ENCODE measurements around the gene BAZ1B.

BAZ1B gene

DNA sequence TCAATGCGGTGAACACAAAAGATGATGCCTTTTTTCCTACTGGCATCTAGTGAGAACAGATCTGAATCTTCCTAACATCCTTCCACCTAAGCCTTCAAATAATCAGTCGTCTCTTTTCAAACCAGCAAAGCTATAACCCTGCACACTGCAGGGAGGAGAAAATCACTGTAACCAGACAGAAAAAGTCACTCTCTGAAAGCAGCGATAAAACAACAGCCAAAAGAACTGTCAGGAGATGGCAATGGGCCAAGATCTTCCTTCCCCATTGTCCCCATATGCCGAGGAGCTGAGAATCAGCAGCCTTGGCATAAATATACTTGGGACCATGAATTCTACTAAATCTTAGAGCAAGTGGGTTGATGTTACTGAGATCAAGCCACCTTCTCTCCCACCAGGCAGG, 75.4 kb downstream of the BAZ1B start:
- H3K79me2 ChIP-seq (ENCODE audit: insufficient read depth, low read length), result no peaks in the 10 kb centered on the region
- H3K9ac ChIP-seq (ENCODE audit: low read length), result no peak overlapping the region
- H4K20me1 ChIP-seq (ENCODE audit: insufficient read depth, low read length), result no peaks in the 10 kb centered on the region

DNA sequence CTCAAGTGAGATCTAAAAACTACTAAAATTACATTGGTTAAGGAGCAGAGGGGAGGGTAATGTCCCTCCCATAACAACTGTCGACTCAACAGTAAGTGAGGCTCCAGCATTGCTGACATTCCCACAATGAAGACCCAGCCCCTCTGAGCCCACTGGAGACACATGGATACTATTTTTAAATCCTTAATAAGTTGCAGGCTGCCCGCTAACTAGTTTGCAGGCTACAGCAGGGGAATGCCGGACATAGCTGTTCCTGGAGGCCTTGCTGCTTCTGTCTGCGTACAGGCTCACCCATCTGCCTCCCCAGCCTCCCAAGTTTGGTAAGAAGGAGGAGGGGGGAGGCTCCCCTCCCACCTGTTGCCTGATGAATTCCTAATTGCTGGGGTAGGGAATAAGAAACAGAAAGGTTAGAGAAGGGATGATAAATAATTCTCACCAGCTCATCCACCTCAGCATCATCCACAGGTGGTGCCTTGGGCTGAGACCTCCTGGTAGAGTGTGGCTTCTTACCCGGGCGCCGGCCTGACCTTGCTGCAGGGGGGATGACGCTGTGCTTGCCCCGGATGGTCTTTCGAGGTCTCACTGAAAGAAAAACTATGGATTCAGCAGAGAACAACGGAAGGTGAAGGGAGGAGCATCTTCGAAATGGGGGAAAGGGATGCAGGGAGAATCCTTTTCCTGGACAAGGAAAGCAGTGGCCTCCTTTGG, 78.4 kb downstream of the BAZ1B start:
- Histone ChIP-seq H3K36me3 (ENCODE audit: insufficient read depth, low read length) (peaks cover 99% of the 10 kb centered on the region), H3K9me3 (ENCODE audit: low read length) (no peaks in the 10 kb centered on the region), H3K9ac (ENCODE audit: low read length) (no peak overlapping the region), H3K27me3 (ENCODE audit: insufficient read depth, low read length) (no peaks in the 10 kb centered on the region), H3F3A (ENCODE audit: insufficient read depth, low read length) (no peaks in the 10 kb centered on the region), H3K27ac (ENCODE audit: low read depth, low read length, poor library complexity, severe bottlenecking) (no peak overlapping the region), H2AFZ (ENCODE audit: low read length) (no peak overlapping the region), H4K20me1 (ENCODE audit: insufficient read depth, low read length) (no peaks in the 10 kb centered on the region), H3K9me2 (ENCODE audit: low read depth, low read length) (no peaks in the 10 kb centered on the region), H3K4me3 (ENCODE audit: low read depth, low read length, poor library complexity, severe bottlenecking) (no peak overlapping the region), H3K4me1 (ENCODE audit: insufficient read depth, low read length, severe bottlenecking) (no peaks in the 10 kb centered on the region), H3K4me2 (ENCODE audit: low read length) (no peak overlapping the region), H3K79me2 (ENCODE audit: insufficient read depth, low read length) (no peaks in the 10 kb centered on the region)
- TF ChIP-seq, protein P1, sequence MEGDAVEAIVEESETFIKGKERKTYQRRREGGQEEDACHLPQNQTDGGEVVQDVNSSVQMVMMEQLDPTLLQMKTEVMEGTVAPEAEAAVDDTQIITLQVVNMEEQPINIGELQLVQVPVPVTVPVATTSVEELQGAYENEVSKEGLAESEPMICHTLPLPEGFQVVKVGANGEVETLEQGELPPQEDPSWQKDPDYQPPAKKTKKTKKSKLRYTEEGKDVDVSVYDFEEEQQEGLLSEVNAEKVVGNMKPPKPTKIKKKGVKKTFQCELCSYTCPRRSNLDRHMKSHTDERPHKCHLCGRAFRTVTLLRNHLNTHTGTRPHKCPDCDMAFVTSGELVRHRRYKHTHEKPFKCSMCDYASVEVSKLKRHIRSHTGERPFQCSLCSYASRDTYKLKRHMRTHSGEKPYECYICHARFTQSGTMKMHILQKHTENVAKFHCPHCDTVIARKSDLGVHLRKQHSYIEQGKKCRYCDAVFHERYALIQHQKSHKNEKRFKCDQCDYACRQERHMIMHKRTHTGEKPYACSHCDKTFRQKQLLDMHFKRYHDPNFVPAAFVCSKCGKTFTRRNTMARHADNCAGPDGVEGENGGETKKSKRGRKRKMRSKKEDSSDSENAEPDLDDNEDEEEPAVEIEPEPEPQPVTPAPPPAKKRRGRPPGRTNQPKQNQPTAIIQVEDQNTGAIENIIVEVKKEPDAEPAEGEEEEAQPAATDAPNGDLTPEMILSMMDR (IDR thresholded peaks at IDR 0.05; ENCODE audit: low read length), result no peak

More for the DNA sequence above, 75.4 kb downstream of the BAZ1B start:
- Histone ChIP-seq H3K36me3 (ENCODE audit: insufficient read depth, low read length) (peaks cover 100% of the 10 kb centered on the region), H2AFZ (ENCODE audit: low read length) (no peak overlapping the region), H3K9me2 (ENCODE audit: low read depth, low read length) (no peaks in the 10 kb centered on the region), H3F3A (ENCODE audit: insufficient read depth, low read length) (no peaks in the 10 kb centered on the region), H3K4me3 (ENCODE audit: low read depth, low read length, poor library complexity, severe bottlenecking) (no peak overlapping the region), H3K4me2 (ENCODE audit: low read length) (no peak overlapping the region), H3K27ac (ENCODE audit: low read depth, low read length, poor library complexity, severe bottlenecking) (no peak overlapping the region), H3K9me3 (ENCODE audit: low read length) (no peaks in the 10 kb centered on the region), H3K27me3 (ENCODE audit: insufficient read depth, low read length) (no peaks in the 10 kb centered on the region), H3K4me1 (ENCODE audit: insufficient read depth, low read length, severe bottlenecking) (no peaks in the 10 kb centered on the region)
- TF ChIP-seq EZH2 (IDR thresholded peaks at IDR 0.05; ENCODE audit: borderline replicate concordance, low read length), result no peak
- TF ChIP-seq, protein P1 (IDR thresholded peaks at IDR 0.05; ENCODE audit: low read length), result no peak

- H3K4me3 ChIP-seq (ENCODE audit: low read depth, low read length, poor library complexity, severe bottlenecking), result no peak overlapping the region
- TF ChIP-seq, protein P1 (IDR thresholded peaks at IDR 0.05; ENCODE audit: low read length), result no peak
- TF ChIP-seq EZH2 (IDR thresholded peaks at IDR 0.05; ENCODE audit: borderline replicate concordance, low read length), result no peak
- no peak overlapping the region for H3K27ac ChIP-seq (ENCODE audit: low read depth, low read length, poor library complexity, severe bottlenecking)
- no peak overlapping the region for H2AFZ ChIP-seq (ENCODE audit: low read length)
- H3K27me3 ChIP-seq (ENCODE audit: insufficient read depth, low read length), result no peaks in the 10 kb centered on the region
- H3K4me1 ChIP-seq (ENCODE audit: insufficient read depth, low read length, severe bottlenecking), result no peaks in the 10 kb centered on the region
- no peaks in the 10 kb centered on the region for H3K79me2 ChIP-seq (ENCODE audit: insufficient read depth, low read length)
- no peaks in the 10 kb centered on the region for H3K9me3 ChIP-seq (ENCODE audit: low read length)
- no peaks in the 10 kb centered on the region for H3K9me2 ChIP-seq (ENCODE audit: low read depth, low read length)
- H3F3A ChIP-seq (ENCODE audit: insufficient read depth, low read length), result no peaks in the 10 kb centered on the region
- H4K20me1 ChIP-seq (ENCODE audit: insufficient read depth, low read length), result no peaks in the 10 kb centered on the region
- H3K36me3 ChIP-seq (ENCODE audit: insufficient read depth, low read length), result peaks cover 92% of the 10 kb centered on the region
- no peak overlapping the region for H3K4me2 ChIP-seq (ENCODE audit: low read length)
- no peak overlapping the region for H3K9ac ChIP-seq (ENCODE audit: low read length)
Measured at GRCh38 chr7:73442903-73443500, 79.1 kb downstream of the BAZ1B start.

All from OCI-LY1 (cell line).